PC-3 (cell line): ENCODE measurements around the gene MYH11. TPM values are rescaled to one million over a fixed set of nuclear protein-coding genes. Genes with fewer than 3 reads are reported as not detected.

Source experiments
- ATAC-seq: fragments of 200-7000 bp; cut with Tn5 transposase; 2 replicates; pipeline ENCODE4 v1.9.1; 2020; ENCODE audit warnings: mild to moderate bottlenecking, moderate library complexity
- BruUV-seq: library from RNA; stranded (reverse); fragments of 400-500 nt; replicated peaks from 2 replicates; lab custom pipeline; 2021; lab: Mats Ljungman, UMichigan
- CTCF ChIA-PET: fragments of 300-600 bp; sonication (Branson Sonifier 250); formaldehyde crosslinking; loops from one replicate; lab custom pipeline; 2022; ENCODE audit warnings: antibody characterized with exemption; lab: Charles Lee
- POLR2A ChIA-PET: fragments of 300-600 bp; sonication (Branson Sonifier 250); formaldehyde crosslinking; loops from one replicate; lab custom pipeline; 2022; ENCODE audit warnings: antibody characterized with exemption; ENCODE audit not compliant: unreplicated experiment; lab: Charles Lee
- DNase-seq: peaks from one replicate; pipeline ENCODE4 v3.0.0-alpha.2; 2015
- H2AFZ ChIP-seq: fragments of 300-600 bp; sonication (generic); 2 replicates; pipeline ENCODE4 v1.6.0; 2016; ENCODE audit warnings: antibody characterized with exemption, low read length
- H3F3A ChIP-seq: fragments of 300-600 bp; sonication (generic); one replicate; pipeline ENCODE4 v1.6.0; 2017; ENCODE audit warnings: antibody characterized with exemption, low read length, control low read depth, mild to moderate bottlenecking; ENCODE audit not compliant: unreplicated experiment
- H3K27ac ChIP-seq: fragments of 300-600 bp; sonication (generic); 2 replicates; pipeline ENCODE4 v1.5.1; 2016; ENCODE audit warnings: mild to moderate bottlenecking, low read length
- H3K27me3 ChIP-seq: fragments of 300-600 bp; sonication (generic); 2 replicates; pipeline ENCODE4 v1.6.1; 2016; ENCODE audit warnings: low read length, mixed read lengths
- H3K36me3 ChIP-seq: fragments of 300-600 bp; sonication (generic); 2 replicates; pipeline ENCODE4 v1.6.1; 2016; ENCODE audit warnings: low read depth, mixed run types, low read length, mixed read lengths
- H3K4me1 ChIP-seq: fragments of 300-600 bp; sonication (generic); 2 replicates; pipeline ENCODE4 v1.5.1; 2016; ENCODE audit warnings: low read length; ENCODE audit not compliant: insufficient read depth
- H3K4me2 ChIP-seq: fragments of 300-600 bp; sonication (generic); 2 replicates; pipeline ENCODE4 v1.6.0; 2016; ENCODE audit warnings: low read length
- H3K4me3 ChIP-seq: fragments of 300-600 bp; sonication (generic); 2 replicates; pipeline ENCODE4 v1.5.1; 2016; ENCODE audit warnings: mild to moderate bottlenecking, low read length, mixed read lengths
- H3K79me2 ChIP-seq: fragments of 300-600 bp; sonication (generic); 2 replicates; pipeline ENCODE4 v1.6.1; 2017; ENCODE audit warnings: low read length, mixed read lengths
- H3K9ac ChIP-seq: fragments of 300-600 bp; sonication (generic); 2 replicates; pipeline ENCODE4 v1.6.0; 2016; ENCODE audit warnings: mild to moderate bottlenecking, low read length
- H3K9me2 ChIP-seq: fragments of 300-600 bp; sonication (generic); replicated peaks from 2 replicates; pipeline ENCODE4 v1.6.1; 2016; ENCODE audit warnings: mixed run types, low read length, mixed read lengths
- H3K9me3 ChIP-seq: fragments of 300-600 bp; sonication (generic); 2 replicates; pipeline ENCODE4 v1.6.1; 2016; ENCODE audit warnings: low read length, mixed read lengths
- H4K20me1 ChIP-seq: fragments of 300-600 bp; sonication (generic); 2 replicates; pipeline ENCODE4 v1.6.1; 2016; ENCODE audit warnings: low read length, mixed read lengths
- CTCF ChIP-seq: fragments of 300-600 bp; sonication (generic); conservative IDR thresholded peaks from 2 replicates; pipeline ENCODE4 v1.5.1; 2017; ENCODE audit warnings: antibody characterized with exemption, low read depth, mild to moderate bottlenecking, low read length
- EZH2 ChIP-seq: fragments of 300-600 bp; sonication (generic); IDR thresholded peaks from one replicate; pipeline ENCODE4 v1.6.1; 2017; ENCODE audit warnings: antibody characterized with exemption, mild to moderate bottlenecking, low read length; ENCODE audit not compliant: unreplicated experiment
- EZH2phosphoT487 ChIP-seq: fragments of 300-600 bp; sonication (generic); IDR thresholded peaks from 2 replicates; pipeline ENCODE4 v1.6.1; 2018; ENCODE audit warnings: mild to moderate bottlenecking, antibody characterized with exemption, low read length, borderline replicate concordance
- intact Hi-C: fragments of 100-400 bp; cut with micrococcal nuclease; formaldehyde crosslinking; loops from 2 replicates; pipeline ENCODE4 v1.9.0; 2023
- total RNA-seq: library from RNA; depleted of rRNA; stranded (reverse); fragments of >200 nt; gene quantifications from 2 replicates; pipeline ENCODE4 v1.2.3, GENCODE V29; 2014

The MYH11 gene
- total RNA-seq, 1 experiment from 2014 or later, result not detected

- ChIA-PET CTCF (interaction anchor here (0.5 kb wide), 1 partner anchor 52 kb away, joined by 3 read pairs; no protein-coding TSS in a partner anchor), POLR2A (interaction anchor here (0.6 kb wide), 1 partner anchor 34 kb away, joined by 3 read pairs; no protein-coding TSS in a partner anchor)
- no peaks in the 10 kb centered on the region for H3K79me2 ChIP-seq
These were observed 86.7 kb downstream of the MYH11 start for GRCh38 chr16:15770107-15770506.

GRCh38 chr16:15769239-15769638 lies 87.6 kb downstream of the MYH11 start:
- TF ChIP-seq CTCF (no peak), EZH2phosphoT487 (no peak), EZH2 (no peak)
- no peak overlapping the region for H3K27ac ChIP-seq
- no peaks in the 10 kb centered on the region for H3F3A ChIP-seq
- DNase-seq (no peak), ATAC-seq (no peak)
- no peaks in the 10 kb centered on the region for H3K36me3 ChIP-seq
- H3K27me3 ChIP-seq, result no peaks in the 10 kb centered on the region
- H3K9me3 ChIP-seq, result no peaks in the 10 kb centered on the region
- no peak overlapping the region for H3K9ac ChIP-seq
- no peaks in the 10 kb centered on the region for H3K79me2 ChIP-seq
- H2AFZ ChIP-seq, result no peak overlapping the region
- no peak overlapping the region for H3K4me3 ChIP-seq
- H3K4me2 ChIP-seq, result no peak overlapping the region
- H4K20me1 ChIP-seq, result no peaks in the 10 kb centered on the region
- no TSS peak for BruUV-seq
- no peaks in the 10 kb centered on the region for H3K4me1 ChIP-seq
- ChIA-PET CTCF (no interaction called here), POLR2A (no interaction called here)
- H3K9me2 ChIP-seq, result no peaks in the 10 kb centered on the region
- intact Hi-C loops, result no loop called here

More at GRCh38 chr16:15770107-15770506, 86.7 kb downstream of the MYH11 start:
- H3K9me3 ChIP-seq, result no peaks in the 10 kb centered on the region
- TF ChIP-seq EZH2phosphoT487 (no peak), CTCF (no peak), EZH2 (no peak)
- H3K27me3 ChIP-seq, result no peaks in the 10 kb centered on the region
- DNase-seq (no peak), ATAC-seq (no peak)
- H3K9me2 ChIP-seq, result no peaks in the 10 kb centered on the region
- no peak overlapping the region for H3K4me2 ChIP-seq
- H3K9ac ChIP-seq, result no peak overlapping the region
- no peaks in the 10 kb centered on the region for H3F3A ChIP-seq
- intact Hi-C loops, result no loop called here
- H3K4me3 ChIP-seq, result no peak overlapping the region
- no peaks in the 10 kb centered on the region for H3K36me3 ChIP-seq
- no TSS peak for BruUV-seq
- H2AFZ ChIP-seq, result no peak overlapping the region
- H3K4me1 ChIP-seq, result no peaks in the 10 kb centered on the region
- no peaks in the 10 kb centered on the region for H4K20me1 ChIP-seq
- H3K27ac ChIP-seq, result no peak overlapping the region

GRCh38 chr16:15768201-15768600 lies 88.6 kb downstream of the MYH11 start:
- ATAC-seq (no peak), DNase-seq (no peak)
- POLR2A ChIA-PET, result no interaction called here
- Histone ChIP-seq H3K4me2 (no peak overlapping the region), H3K36me3 (no peaks in the 10 kb centered on the region), H3K9me2 (no peaks in the 10 kb centered on the region), H3K79me2 (no peaks in the 10 kb centered on the region), H3F3A (no peaks in the 10 kb centered on the region), H4K20me1 (no peaks in the 10 kb centered on the region), H3K9ac (no peak overlapping the region), H3K27ac (no peak overlapping the region), H2AFZ (no peak overlapping the region), H3K27me3 (no peaks in the 10 kb centered on the region), H3K9me3 (no peaks in the 10 kb centered on the region), H3K4me1 (no peaks in the 10 kb centered on the region), H3K4me3 (no peak overlapping the region)
- TF ChIP-seq EZH2phosphoT487 (no peak), EZH2 (no peak), CTCF (no peak)
- CTCF ChIA-PET, result no interaction called here
- BruUV-seq, result no TSS peak
- intact Hi-C loops, result no loop called here
